ENCODE data around the gene PRR11.
"Not testable (repeated sequence)": the region's sequence is repeated elsewhere in the genome, so short reads cannot be mapped to it uniquely, and the experiment has no call there.

Gene PRR11

DNA sequence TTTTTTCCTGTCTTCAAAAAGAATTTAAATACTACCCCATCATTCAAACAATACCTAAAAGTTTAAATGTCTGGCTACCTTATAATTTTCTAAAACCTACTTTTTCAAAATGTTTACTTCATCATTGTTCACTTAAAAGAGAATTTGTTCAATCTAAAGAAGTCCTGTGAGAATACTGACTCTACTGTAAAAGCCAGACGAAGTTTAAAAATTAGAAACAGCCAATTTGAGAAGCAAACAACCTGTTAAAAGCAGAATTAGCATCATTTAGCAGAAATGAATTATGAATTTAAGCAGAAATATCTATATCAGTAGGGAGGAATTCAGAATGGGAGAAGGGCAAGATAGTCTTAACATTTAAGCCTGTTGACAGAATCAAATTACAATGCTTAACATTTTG is 2.6 kb upstream of the PRR11 start:
- no peak for DNase-seq (ENCODE audit: low spot score)

DNA sequence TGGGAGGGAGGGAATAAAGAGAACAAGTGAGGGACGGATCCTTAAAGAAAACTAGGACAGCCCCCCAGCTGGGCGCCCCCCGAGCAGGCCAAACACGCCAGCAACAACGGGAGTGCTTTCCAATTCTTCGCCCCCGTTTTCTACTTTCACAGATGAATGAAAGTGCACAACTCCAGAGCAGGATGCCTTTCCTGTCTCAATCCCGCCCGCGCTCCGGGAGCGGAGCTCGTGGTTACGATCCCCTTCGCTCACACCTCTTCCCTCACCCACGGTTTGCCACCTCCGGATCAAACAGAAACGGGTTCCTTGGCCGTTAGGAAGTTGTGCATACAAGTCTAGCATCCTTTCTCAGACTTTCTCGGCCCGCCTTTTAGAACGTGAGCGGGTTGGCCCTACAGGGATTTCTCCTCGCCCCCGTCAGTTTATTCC is 1.2 kb upstream of the PRR11 start:
- DNase-seq (ENCODE audit: low spot score): no peak

DNA sequence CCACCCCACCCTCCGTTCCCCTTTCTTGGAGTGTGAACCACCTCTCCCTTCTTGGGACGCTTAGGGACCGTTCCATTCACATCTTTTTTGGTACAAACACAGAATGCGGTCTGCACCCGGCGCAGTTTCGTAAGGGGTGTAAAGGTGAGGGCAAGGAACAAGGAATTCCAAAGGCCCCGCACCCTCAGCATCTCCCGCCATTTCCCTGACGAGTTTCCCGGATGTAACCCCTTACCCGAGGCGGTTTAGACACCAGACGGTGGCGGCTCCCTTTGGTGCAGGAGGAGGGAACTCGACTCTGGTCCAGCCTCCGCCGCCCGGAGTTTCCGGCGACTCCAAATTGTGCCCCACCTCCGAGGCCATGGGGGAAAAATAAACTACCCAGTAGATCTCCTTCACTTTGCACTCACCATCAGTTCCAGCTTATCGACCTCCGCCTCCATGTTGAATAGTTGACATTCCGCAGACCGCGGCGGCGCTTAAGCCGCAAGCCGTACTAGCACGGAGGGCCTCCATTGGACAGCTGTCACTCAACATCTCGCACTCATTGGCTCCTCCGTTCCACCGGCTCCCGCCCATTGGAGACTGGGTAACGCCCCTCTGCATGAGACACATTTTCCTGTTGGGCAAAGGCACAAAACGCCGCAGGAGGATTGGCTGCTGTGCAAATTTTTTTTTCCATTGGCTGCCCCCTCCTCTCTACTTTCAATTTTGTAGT is 666 bp upstream of the PRR11 start, which contains the start of gene SKA2:
TSS of gene SKA2 (minus strand) at position 466 of the 718 bp plus-strand sequence. CDS start at position 443, 23 bp downstream.
- no peak for DNase-seq (ENCODE audit: low spot score)

DNA sequence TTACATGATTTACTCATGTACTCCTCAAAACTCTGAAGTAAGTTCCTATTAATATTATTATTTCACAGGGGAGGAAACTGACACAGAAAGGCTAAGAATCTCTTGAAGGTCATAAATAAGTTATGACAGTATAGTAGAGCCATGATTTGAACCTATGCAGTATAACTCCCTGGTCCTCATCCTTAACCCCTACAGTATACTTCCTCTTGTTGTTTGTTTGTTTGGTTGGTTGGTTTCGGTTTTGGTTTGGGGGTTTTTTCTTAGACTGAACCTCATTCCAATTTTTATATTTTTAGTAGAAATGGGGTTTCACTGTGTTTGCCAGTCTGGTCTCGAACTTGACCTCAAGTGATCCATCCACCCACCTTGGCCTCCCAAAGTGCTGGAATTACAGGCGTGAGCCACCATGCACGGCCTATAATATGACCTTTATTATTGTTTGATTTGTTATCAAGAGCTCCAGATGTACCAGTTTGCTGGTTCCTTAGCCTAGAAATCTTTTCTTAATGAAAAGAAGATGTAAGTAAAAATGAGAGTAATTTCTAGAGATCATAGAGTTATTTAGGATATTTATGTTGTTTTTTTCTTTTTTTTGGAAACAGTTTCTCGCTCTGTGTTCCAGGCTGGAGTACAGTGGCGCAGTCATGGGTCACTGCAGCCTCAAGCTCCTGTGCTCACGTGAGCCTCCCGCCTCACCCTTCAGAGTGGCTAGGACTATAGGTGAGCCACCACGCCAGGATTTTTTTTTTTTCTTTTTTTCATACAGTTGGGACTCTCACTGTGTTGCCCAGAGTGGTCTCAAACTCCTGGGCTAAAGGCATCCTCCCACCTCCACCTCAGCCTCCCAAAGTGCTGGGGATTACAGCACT is 4.8 kb downstream of the PRR11 start:
- peak; percentile 24 for DNase-seq (ENCODE audit: low spot score)

DNA sequence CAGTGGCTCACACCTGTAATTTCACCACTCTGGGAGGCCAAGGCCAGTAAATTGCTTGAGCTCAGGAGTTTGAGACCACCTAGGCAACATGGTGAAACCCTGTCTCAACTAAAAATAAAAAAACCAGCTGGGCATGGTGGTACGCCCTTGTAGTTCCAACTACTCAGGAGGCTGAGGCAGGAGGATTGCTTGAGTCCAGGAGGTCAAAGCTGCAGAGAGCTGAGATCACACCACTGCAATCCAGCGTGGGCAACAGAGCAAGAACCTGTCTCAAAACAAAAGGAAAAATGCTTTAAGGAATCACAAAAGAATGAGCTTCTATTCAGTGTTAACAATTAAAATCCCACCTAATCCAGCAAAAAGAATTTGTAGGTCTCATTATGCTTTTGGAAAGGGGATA is 5.9 kb downstream of the PRR11 start:
- no peak for DNase-seq (ENCODE audit: low spot score)

DNA sequence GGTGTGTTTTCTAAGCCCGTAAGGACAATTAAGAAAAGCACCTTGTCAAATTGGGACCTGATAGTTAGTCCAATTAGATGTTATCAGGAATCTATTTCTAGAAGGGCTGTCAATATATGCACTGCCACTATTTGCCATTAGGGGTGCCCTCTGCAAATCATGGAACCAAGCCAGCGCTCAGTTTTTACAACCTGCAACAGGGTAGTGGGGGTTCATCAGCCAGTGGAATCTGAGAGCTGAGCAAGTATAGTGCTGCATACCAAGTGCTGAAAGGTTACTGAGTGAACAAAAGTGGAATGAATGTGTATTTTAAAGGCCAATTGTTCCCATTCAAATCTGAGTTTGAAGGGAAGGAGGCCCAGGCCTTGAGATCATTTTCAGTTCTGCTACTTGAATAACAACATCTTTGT is 10.4 kb downstream of the PRR11 start:
- peak; percentile 77 for DNase-seq (ENCODE audit: low spot score)

DNA sequence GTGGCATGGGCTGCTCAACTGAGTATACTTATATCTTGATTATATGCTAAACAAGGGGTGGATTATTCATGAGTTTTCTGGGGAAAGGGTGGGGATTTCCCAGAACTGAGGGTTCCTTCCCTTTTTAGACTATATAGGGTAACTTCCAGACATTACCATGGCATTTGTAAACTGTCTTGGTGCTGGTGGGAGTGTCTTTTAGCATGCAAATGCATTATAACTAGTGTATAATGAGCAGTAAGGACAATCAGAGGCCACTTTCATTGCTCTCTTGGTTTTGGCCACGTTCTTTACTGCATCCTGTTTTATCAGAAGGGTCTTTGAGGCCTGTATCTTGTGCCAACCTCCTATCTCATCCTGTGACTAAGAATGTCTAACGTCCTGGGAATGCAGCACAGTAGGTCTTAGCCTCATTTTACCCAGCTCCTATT is 12.0 kb downstream of the PRR11 start:
- peak; percentile 34 for DNase-seq (ENCODE audit: low spot score)

DNA sequence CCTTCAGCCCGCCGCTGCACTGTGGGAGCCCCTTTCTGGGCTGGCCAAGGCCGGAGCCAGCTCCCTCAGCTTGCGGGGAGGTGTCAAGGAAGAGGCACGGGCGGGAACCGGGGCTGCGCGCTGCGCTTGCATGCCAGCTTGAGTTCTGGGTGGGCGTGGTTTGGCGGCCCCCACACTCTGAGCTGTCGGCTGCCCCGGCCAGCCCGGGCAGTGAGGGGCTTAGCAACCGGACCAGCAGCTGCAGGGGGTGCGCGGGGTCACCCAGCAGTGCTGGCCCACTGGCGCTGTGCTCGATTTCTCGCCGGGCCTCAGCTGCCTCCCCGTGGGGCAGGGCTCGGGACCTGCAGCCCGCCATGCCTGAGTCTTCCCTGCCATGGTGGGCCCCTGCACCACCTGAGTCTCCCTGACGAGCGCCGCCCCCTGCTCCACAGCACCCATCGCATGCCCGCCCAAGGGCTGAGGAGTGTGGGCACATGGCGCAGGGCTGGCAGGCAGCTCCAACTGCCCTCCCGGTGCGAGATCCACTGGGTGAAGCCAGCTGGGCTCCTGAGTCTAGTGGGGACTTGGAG is 17.0 kb downstream of the PRR11 start:
- DNase-seq (ENCODE audit: low spot score): no peak

DNA sequence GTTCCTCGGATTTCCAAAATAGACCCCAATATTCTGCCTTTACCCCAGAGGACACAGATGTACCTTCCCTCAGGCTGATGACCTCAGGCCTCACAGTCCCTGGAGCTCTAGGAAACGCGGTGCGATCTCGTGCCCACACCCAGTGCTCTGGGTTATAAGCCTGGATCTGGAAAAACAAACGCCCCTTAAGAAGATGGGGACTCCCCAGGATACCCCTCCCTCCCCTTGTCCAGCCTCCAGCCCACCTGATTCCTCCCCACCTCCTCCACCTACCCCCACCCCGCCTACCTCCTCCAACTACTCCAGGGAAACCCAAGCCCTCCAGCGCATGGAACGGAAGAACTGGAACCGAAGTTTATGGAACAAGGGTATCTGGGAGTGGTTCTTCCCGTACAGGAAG is 19.1 kb downstream of the PRR11 start:
- no peak for DNase-seq (ENCODE audit: low spot score)

DNA sequence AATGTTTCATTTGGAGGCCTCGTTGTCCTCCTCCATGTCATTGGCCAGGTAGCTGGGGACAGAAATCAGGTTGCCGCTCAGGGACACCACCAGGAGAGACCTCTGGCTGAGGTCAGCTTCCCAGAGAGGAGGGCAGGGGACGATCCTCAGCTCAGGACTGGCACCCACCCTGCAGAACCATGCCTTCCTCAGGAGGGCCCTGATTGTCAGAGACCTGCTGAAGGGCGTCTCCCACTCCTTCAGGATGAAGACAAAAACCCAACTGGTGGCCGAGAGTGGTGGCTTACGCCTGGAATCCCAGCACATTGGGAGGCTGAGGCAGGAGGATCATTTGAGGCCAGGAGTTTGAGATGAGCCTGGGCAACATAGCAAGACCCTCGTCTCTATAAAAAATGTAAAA is 19.5 kb downstream of the PRR11 start:
- DNase-seq (ENCODE audit: low spot score): no peak

DNA sequence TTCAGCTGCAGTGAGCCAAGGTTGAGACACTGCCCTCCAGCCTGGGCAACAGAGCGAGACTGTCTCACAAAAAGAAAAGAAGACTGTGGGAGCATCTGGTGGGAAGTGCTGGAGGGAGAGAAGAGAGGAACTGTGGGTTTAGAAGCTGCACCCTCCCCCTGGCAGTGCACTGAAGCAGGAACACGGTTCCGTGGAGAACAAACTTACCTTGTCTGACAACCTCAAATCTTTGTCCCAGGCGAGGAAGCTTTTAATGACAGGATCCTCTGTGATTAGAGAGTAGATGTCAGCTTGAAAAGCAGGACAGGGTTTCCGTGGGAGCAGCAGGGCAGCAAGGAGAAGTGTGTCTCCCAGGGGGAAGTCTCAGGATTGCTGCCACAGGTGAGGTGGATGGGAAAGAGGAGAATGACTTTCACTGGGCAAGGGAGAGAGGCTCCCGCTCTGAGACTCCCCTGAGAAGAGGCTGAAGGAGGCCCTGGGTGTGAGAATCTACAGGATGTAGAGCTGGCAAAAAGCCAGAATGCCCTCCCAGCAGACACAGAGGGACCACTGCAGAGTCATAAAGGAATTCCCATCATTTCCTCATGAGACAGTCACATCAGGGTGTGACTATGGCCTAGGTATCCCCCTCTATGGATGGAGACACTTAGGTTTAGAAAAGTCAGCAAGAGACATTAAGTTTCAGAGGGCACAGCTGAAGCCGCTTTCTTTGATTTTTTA is 22.9 kb downstream of the PRR11 start:
- no peak for DNase-seq (ENCODE audit: low spot score)

DNA sequence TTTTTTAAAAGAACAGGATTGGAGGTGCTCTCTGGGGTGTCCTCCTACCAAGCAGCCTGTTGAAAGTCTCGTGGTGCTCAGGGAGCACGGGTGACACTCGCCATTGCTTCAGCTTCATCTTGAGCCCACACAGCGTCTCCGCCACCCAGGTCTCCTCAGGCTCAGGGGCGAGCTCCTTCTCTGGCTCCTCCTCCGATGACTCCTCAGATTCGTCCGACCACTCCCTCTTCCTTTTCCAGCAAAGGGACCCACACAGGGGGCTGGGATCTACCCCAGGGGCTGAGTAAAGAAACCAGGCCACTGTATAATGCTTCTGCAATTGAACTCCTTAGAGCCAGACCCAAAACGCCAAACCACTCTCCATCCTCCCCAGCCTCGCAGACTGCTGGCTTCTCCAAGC is 24.1 kb downstream of the PRR11 start:
- not testable (repeated sequence) for DNase-seq (ENCODE audit: low spot score)

DNA sequence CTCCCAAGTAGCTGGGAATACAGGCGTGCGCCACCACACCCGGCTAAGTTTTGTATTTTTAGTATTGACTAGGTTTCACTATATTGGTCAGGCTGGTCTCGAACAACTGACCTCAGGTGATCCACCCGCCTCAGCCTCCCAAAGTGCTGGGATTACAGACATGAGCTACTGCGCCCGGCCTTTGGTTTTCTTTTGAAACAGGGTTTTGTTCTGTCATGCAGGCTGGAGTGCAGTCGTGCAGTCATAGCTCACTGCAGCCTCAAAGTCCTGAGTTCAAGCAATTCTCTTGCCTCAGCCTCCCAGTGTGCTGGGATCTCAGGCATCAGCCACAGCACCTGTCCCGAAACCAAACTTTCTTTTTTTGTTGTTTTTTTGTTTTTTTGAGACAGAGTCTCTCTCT is 25.1 kb downstream of the PRR11 start:
- no peak for DNase-seq (ENCODE audit: low spot score)

DNA sequence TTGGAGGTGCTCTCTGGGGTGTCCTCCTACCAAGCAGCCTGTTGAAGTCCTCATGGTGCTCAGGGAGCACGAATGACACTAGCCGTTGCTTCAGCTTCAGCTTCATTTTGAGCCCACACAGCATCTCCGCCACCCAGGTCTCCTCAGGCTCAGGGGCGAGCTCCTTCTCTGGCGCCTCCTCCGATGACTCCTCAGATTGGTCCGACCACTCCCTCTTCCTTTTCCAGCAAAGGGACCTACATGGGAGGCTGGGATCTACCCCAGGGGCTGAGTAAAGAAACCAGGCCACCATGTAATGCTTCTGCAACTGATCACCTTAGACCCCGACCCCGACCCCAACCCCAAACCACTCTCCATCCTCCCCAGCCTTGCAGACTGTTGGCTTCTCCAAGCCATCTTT is 25.9 kb downstream of the PRR11 start:
- no peak for DNase-seq (ENCODE audit: low spot score)

DNA sequence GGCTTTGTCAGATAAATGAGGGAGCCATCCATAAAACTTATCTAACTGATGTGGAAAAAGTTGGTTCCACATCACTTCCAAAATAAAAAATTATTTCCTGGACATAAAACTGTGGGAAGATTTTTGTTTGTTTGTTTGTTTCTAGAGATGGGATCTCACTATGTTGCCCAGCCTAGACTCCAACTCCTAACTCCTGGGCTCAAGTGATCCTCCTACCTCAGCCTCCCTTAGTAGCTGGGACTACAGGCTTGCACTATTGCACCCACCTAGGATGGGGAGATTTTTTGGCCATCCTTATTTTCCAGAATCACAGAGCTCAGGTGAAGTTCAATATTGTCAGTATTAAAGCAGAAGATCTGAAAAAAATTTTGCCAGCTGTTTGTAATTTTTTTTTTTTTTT is 30.5 kb downstream of the PRR11 start:
- DNase-seq (ENCODE audit: low spot score): no peak

DNA sequence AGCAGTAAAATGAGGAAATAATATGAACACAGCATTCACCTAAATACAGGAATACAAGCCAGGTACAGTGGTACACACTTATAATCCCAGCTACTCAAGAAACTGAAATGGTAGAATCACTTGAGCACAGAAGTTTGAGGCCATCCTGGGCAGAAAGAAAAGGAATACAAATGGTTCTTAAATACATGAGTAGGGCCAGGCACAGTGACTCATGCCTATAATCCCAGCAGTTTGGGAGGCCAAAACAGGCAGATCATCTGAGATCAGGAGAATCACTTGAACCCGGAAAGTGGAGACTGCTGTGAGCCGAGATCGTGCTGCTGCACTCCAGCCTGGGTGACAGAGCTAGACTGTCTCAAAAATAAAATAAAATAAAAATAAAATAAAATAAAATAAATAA is 31.3 kb downstream of the PRR11 start:
- DNase-seq (ENCODE audit: low spot score): no peak

DNA sequence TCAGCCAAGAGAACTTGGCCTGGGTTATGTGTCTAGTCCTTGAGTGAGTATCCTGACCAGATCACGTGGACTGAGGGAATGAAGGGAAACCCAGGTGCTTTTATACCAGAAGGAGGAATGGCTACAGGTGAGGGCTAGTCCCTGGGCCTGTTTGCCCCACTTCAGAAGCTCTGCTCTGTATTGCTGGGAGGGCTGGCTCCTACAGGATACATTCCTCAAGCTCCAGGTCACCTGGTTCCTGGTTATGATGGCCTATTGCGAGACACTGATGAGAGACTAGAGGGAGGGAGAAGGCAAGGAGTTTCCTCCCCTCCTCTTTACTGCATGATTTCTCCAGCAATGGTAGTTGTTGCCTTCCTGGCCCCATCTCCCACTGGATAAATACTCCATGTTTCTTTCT is 35.3 kb downstream of the PRR11 start:
- DNase-seq (ENCODE audit: low spot score): no peak

DNA sequence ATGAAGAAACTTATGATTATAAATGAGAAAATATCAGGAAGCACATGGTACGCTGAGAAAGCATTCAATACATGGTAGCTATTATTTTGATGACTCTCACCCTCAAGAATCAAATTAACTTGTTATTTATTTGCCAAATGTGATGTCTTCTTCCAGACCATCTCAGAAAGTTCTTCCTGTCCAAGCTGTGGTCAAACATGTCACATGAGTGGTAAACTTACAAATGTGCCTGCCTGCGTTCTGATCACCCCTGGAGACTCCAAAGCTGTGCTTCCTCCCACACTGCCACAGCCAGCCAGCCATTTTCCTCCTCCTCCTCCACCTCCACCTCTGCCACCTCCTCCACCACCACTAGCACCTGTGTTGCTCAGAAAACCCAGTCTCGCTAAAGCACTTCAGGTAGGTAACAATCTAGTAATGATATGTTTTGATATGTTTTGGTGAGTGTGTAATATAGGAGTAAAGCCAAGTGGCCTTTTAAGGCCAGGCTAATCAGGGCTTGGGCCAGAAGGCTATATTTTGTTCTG is 37.9 kb downstream of the PRR11 start:
- no peak for DNase-seq (ENCODE audit: low spot score)

DNA sequence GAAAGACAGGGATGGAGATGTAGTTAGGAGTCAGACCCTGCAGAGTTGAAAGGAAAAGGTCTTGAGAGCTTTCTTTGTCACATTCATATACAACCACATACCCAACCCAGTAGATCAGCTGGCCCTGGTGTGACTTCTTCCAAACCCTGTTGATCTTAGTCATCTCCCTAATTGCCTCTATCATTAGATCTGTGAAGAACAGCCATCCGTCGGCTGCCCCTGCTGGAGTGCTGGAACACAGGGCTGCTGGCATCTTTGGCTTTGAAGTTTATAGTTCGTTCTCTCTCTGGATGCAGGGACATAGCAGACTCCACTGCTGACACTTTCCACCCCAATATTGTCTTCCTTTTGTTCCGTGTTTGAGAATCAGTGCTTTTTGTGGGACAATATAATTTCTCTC is 43.9 kb downstream of the PRR11 start:
- DNase-seq (ENCODE audit: low spot score): no peak

DNA sequence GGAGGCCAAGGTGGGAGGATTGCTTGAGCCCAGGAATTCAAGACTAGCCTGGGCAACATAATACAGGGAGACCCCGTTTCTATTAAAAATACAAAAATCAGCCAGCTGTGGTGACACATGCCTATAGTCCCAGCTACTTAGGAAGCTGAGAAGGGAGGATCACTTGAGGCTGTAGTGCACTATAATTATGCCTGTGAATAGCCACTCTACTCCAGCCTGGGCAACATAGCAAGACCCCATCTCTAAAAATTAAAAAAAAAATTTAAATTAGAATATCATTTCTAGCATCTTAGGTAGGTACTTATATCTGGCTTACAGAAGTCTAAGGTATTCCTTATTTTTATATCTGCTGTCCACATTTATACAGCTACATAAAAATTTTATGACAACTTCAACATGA is 46.8 kb downstream of the PRR11 start:
- no peak for DNase-seq (ENCODE audit: low spot score)

DNA sequence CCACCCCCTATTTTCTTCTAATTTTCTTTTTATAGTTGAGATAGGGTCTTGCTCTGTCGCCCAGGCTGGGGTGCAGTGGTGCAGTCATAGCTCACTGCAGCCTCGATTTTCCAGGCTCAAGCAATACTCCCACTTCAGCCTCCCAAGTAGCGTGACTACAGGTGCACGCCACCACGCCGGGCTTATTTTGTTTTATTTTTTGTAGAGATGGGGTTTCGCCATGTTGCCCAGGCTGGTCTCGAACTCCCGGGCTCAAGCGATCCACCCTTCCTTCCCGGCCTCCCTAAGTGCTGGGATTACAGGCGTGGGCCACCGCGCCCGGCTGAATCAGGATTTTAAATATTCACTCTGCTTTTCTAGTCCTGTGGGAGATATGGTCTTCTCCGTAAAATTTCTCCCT is 63.8 kb downstream of the PRR11 start:
- no peak for DNase-seq (ENCODE audit: low spot score)

DNA sequence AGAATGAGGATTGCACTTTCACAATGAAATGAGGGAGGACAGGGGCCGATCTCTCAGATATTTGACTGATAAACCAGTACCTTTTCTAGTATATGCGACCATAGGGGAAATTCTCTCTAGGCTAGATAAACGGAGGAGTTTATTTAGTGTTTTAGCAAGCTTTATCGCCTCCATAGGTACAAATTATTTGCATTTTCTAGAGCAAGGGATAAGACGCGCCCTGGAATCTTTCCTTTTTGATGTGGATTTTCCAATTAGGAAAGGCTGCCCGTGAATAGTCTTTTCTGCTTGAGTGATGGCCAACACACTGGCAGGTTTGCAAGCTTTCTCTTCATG is 64.4 kb downstream of the PRR11 start:
- no peak for DNase-seq (ENCODE audit: low spot score)

All from NAMALWA (cell line).